Measurements from ENCODE around the gene INTS3.
"Not testable (repeated sequence)": the region's sequence is repeated elsewhere in the genome, so short reads cannot be mapped to it uniquely, and the experiment has no call there.

INTS3 gene

DNA sequence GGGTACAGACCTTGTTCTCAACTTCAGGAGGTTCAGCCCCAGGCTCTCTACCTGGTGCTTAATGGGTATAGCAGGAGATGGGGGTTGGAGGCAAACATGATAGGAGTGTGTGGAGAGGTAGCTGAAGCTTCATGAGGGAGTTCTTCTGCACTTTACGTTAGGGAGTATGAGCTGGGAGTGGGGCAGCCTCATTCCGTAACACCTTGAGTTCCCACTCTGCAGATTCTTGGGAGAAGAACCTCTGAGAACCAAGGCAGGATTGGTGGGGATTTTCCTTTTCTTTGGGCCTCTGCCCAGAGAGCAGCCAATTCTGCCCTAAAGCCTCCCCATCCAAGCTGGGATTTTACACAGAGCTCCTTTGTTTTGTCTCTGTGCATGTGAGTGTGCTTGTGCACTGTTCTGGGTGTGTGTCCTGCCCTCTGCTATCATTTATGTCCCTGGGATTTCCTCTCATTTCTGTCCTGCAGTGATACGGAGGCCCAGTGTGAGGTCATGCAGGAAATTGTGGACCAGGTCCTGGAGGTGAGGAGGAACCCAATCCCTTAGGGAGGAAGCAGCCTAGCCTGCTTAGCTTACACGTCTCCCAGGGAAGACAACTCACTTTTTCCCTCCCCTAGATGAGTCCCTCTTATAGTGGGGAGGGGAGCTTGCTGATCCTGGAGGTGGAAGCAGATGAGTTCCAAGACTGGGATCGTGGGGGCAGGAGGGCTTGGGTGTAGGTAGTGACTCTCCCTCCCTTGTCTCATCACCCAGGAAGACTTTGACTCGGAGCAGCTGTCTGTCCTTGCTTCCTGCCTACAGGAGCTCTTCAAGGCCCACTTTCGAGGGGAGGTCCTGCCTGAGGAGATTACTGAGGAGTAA lies 35.7 kb downstream of the INTS3 start:
- DNase-seq (ENCODE audit: low spot score) = no peak

DNA sequence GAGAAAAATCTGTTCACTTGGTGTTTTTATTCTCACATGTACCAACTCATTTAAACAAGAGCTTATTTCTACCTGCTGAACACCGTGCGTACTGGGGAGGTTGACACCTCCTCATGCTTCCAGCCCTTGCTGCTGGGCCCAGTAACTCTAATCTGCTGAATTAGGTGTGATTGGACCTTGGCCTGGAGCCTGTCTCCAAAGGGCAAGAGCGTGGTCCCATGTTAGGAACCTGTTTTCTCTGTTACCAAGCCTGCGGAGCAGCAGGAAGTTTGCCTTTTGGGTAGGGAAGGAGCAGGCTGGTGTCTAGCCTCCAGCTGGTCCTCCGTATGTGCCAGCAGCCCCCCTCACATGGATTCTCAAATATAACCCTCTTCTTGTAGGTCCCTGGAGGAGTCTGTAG lies 36.5 kb downstream of the INTS3 start:
- DNase-seq (ENCODE audit: low spot score) = no peak

- DNase-seq (ENCODE audit: low spot score) = not testable (repeated sequence)
These were observed 38.8 kb downstream of the INTS3 start for GRCh38 chr1:153766663-153767062.

DNA sequence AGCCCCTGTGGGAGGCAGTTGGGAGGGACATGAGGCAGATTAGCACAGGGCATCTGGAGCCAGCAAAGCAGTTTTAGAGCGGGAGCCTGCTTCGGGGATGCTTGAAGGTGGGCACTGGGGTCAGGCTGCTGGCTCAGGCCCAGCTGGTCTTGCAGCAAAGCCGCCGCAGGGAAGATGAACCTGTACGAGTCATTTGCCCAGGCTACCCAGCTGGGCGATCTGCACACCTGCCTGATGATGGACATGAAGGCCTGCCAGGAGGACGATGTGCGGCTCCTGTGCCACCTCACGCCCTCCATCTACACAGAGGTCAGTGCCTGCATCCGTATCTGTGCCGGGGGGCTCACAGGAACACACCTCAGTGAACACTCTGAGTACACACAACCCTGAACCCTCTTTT lies 39.7 kb downstream of the INTS3 start:
- DNase-seq (ENCODE audit: low spot score) = no peak

- DNase-seq (ENCODE audit: low spot score) = no peak
These were observed 40.7 kb downstream of the INTS3 start for GRCh38 chr1:153768316-153769181.

DNA sequence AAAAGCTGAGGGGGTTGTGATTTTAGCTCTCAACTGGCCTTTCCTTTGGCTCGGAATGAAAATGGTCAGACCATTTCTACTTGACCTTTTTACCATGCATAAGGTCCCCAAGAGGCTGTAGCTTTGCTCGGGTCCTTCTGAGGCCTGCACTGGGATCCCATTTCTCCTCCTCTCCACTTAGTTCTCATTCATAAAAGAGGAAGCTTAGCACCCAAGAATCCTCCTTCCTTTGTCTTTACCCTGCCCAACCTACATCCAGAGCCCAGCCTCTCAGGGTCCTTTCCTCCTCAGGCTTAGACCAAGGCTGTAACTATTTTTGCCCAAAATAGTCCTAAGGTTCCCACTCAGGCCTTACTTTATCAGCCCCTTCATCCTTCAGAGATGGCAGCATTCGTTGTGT lies 41.4 kb downstream of the INTS3 start:
- no peak for DNase-seq (ENCODE audit: low spot score)

- DNase-seq (ENCODE audit: low spot score) = no peak
These were observed 42.9 kb downstream of the INTS3 start for GRCh38 chr1:153770797-153771196.

- DNase-seq (ENCODE audit: low spot score) = no peak
These were observed 43.4 kb downstream of the INTS3 start for GRCh38 chr1:153771261-153771660.

DNA sequence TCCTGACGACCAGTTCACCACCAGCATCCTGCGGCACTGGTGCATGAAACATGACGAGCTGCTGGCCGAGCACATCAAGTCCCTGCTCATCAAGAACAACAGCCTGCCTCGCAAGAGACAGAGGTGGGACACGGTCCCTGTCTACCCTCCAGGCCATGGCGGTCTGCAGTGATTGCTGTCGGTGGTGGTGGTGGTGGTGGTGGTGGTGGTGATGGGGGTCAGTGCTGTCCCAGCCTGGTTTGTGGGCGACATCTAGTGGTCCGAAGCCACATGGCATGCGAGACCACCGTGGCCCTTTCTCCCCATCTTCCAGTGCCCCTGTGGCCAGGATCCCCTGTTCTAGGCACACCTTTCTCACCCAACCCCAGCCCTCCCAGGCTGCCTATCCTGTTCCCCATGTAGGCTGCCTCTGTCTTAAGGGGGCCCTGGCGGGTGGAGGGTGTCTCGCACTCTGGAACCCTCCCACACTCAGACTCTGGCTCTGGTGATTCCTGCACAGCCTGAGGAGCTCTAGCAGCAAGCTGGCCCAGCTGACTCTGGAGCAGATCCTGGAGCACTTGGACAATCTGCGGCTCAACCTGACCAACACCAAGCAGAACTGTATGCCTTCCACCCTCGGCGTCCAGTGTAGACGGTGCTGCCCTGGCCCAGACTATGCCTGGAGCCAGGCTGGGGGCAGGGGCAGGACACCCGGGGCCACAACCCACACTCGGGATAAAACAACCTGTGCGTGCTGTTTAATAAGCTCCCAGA lies 44.2 kb downstream of the INTS3 start:
- DNase-seq (ENCODE audit: low spot score) = no peak

GRCh38 chr1:153773096-153773921 lies 45.5 kb downstream of the INTS3 start:
- no peak for DNase-seq (ENCODE audit: low spot score)

GRCh38 chr1:153774026-153774595 lies 46.3 kb downstream of the INTS3 start:
- DNase-seq (ENCODE audit: low spot score) = no peak

- DNase-seq (ENCODE audit: low spot score) = no peak
These were observed 47.1 kb downstream of the INTS3 start, which contains the start of gene SLC27A3 for GRCh38 chr1:153774780-153775457. TSS of gene SLC27A3 (plus strand) at chr1:153775407. CDS start at chr1:153775498, 91 bp downstream.

DNA sequence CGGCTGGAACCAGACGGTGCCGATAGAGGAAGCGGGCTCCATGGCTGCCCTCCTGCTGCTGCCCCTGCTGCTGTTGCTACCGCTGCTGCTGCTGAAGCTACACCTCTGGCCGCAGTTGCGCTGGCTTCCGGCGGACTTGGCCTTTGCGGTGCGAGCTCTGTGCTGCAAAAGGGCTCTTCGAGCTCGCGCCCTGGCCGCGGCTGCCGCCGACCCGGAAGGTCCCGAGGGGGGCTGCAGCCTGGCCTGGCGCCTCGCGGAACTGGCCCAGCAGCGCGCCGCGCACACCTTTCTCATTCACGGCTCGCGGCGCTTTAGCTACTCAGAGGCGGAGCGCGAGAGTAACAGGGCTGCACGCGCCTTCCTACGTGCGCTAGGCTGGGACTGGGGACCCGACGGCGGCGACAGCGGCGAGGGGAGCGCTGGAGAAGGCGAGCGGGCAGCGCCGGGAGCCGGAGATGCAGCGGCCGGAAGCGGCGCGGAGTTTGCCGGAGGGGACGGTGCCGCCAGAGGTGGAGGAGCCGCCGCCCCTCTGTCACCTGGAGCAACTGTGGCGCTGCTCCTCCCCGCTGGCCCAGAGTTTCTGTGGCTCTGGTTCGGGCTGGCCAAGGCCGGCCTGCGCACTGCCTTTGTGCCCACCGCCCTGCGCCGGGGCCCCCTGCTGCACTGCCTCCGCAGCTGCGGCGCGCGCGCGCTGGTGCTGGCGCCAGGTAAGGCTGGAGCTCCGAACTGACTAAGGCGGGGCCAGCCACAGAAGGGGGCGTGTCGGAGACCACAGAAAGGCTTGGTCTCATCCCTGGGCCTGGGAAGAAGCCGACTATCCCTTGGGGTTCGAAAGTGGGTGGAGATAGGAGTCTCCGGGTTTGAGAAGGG lies 47.8 kb downstream of the INTS3 start:
- no peak for DNase-seq (ENCODE audit: low spot score)

- DNase-seq (ENCODE audit: low spot score) = no peak
These were observed 48.5 kb downstream of the INTS3 start for GRCh38 chr1:153776352-153776751.

DNA sequence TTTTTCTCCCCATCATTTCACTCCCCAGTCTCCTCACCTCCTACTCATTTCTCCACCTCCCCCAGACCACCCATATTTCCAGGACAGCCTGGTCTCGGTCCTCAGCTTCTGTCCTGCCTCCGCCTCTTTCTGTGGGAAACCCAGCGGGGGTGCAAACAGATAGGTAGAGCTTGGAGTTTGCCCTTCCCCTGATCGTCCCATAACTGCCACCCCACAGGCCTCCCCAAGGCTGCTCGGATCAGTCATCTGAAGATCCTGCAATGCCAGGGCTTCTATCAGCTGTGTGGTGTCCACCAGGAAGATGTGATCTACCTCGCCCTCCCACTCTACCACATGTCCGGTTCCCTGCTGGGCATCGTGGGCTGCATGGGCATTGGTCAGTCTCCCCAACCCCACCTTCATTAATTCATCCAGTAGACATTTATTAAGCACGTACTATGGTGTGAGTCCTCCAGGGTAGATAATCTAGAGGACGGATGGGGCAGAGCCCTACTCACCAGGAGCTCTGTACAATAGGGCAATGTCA lies 49.1 kb downstream of the INTS3 start:
- DNase-seq (ENCODE audit: low spot score) = no peak

DNA sequence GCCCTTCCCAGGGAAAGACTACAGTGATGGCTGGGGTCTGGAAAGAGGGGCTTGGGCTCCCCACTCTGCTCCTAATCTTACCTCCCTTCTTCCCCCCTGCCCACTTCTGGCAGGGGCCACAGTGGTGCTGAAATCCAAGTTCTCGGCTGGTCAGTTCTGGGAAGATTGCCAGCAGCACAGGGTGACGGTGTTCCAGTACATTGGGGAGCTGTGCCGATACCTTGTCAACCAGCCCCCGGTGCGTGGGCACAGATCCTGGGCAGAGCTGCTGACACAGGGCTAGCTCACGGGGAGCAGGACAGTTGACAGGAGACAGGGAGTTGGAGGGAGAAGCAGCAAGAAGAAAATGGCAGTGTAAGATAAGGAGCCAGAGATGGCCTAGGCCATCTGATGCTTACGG lies 49.8 kb downstream of the INTS3 start:
- DNase-seq (ENCODE audit: low spot score) = no peak

GRCh38 chr1:153778051-153778823 lies 50.4 kb downstream of the INTS3 start:
- DNase-seq (ENCODE audit: low spot score) = no peak

- DNase-seq (ENCODE audit: low spot score) = no peak
These were observed 51.1 kb downstream of the INTS3 start for GRCh38 chr1:153778824-153779519.

Measured in hematopoietic multipotent progenitor cell treated with erythropoietin and hydrocortisone succinate and interleukin-3 and kit ligand, for 15 days (in vitro differentiated cells).